Measurements from ENCODE around the gene GEMIN8.
A peak's percentile ranks its signal among the peaks of the same experiment; 100 is the strongest.

GEMIN8 gene

DNA sequence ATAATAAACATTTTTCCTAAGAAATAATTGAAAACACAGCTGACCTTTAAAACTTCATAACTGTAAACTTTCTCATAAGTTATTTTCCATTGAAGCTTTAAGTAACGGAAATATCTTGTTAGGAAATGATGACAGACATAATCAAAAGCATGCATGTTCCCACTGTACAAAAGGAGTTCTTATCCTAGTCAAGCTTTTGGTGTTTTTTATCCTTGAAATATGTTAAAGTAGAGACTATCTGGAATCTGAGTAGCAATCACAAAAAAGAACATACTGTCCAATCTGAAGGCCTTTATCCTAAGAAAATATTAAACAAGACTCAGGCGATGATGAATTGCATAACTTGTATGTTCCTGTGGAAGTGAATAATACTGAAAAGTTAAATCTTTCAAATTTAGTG lies 14.4 kb downstream of the GEMIN8 start:
- no peak for DNase-seq

GRCh38 chrX:14014526-14014925 lies 15.2 kb downstream of the GEMIN8 start:
- DNase-seq: no peak

- DNase-seq: no peak
These were observed 16.6 kb downstream of the GEMIN8 start for GRCh38 chrX:14013054-14013453.

- no peak for DNase-seq
These were observed 19.1 kb downstream of the GEMIN8 start for GRCh38 chrX:14010566-14010965.

GRCh38 chrX:14006540-14006939 lies 23.2 kb downstream of the GEMIN8 start:
- no peak for DNase-seq

DNA sequence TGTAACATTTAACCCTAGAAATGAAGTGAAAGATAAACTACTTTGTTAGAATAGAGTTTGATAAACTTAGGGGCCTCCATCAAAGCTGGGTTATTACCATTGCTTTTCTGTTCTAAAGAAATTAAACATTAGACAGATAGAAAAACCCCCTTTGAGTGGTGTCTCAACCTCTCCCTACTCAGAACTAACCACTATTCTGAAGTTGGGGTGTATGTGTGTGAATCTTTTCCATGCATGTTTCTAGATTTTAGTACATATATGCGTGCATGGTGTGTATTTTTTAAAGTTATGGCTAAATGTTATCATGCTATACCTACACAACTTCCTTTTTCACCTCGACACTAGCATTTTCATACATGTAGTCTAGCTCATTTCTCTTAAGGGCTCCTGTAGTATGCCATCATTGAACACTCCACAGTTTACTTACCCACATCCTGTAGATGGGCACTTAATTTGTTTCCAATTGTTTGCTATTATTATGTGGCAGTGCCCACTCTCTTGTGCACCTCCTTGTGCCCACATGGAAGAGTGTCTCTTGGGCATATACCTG lies 25.7 kb downstream of the GEMIN8 start:
- DNase-seq: no peak

DNA sequence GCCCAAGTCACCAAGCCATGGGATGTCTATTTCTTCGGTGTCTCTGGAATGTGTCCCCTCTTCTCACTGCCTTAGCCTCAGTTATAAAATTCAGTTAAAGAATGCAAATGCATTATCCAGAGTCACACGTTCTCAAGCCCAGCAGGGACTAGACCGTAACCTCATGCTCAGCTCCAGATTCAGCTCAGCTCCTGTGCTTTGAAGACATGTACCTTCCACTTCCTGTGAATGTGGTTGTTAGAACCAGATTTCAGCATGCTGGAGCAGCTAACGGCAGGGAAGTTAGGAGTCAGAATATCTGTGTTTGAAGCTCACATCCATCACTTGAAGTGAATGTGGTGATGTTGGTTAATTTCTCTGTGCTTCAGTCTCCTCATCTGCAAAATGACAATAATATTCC lies 26.7 kb downstream of the GEMIN8 start:
- DNase-seq: no peak

DNA sequence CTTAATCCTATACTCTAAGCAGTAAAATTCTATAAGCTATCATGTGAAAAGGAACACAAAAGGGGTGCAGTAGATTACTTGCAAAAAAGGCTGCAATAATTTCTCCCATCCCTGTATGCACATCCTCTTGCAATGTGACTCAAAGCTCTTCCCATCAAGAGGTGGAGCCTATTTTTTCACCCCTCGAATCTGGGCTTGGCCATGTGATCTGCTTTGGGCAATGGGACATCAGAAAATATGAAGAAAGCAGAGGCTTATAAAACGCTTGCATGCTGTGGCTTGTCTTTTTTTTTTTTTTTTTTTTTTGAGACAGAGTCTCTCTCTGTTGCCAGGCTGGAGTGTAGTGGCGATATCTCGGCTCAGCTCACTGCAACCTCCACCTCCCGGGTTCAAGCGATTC lies 33.0 kb downstream of the GEMIN8 start:
- DNase-seq: no peak

- DNase-seq: no peak
These were observed 35.1 kb downstream of the GEMIN8 start for GRCh38 chrX:13994536-13995080.

DNA sequence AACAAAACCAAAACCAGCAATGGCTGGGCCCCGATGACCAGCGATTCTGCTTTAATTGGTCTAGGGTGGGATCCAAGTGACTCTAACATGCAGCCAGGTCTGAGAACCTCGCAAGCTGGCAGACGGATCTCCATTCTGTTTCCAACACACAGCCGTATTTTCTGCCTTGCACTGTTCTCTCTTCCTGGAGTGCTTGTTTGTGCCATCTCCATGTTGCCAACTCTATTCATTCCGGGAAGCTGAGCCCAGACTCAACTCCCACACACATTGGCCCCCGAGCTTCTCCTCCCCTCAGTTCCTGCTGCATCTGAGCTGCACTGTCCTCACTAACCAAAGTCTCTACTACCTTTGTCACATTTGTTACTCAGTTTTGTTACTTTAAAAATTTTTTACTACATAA lies 35.6 kb downstream of the GEMIN8 start:
- no peak for DNase-seq

DNA sequence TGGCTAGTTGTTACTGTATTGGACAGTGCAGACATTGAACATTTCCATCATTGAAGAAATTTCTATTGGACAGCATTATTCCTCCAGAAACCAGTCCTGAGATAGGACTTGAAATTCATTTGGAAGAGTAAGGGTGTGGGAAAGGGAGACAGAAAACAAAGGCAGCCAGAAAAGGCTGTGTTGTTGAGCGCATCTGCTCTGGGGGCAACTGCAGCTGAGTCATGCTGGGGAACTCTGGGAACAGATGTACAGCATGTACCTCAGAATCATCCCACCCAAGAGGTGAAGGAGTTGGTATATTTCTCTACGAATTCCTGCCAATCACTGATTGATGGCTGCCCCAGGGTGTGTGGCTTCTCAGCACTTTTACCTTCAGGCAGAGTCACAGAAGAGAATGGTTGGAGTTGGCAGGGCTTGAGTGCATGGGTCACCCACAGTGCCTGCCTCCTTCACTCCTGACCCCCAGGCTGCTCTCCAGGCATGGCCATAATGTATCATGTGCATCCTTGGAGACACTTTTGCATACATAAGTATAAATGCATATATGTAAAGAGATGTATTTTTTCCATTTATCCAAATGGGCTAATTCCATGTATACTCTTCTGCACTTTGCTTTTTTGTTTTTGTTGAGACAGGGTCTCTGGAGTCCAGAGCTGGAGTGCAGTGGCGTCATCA lies 39.4 kb downstream of the GEMIN8 start:
- DNase-seq: no peak

DNA sequence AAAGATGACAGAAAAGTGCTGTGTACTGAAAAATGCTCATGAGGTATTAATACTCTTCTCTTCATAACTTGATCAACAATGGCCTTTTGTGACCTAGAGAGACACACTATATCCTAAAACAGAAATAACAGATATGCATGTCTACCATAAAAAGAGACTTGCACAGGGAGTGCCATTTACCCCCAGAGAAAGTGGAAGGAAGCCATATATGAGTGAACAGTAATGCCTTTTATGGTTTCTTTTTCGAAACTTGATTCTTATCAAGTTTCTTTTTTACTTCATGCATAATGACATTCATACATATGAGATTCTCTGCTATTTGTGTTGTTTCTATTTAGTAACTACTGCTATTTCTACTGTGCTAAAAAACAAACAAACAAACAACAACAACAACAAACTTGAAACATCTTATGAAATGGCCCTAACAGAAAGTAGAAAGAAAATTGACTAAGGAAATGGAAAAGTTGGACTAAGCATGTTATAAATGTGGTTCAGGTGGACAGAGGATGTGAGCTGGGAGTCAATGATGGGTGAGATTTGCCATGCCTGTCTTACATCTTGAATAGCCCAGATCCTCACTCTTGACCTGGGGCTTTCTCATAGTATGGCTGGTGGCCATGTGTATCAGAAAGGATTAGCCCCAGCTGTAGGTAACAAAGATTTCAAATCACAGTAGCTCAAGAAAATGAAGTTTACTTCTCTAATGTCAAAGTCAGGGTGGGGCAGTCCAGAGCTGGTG lies 43.8 kb downstream of the GEMIN8 start:
- DNase-seq: peak in 1 of 5 experiments; percentile 65

DNA sequence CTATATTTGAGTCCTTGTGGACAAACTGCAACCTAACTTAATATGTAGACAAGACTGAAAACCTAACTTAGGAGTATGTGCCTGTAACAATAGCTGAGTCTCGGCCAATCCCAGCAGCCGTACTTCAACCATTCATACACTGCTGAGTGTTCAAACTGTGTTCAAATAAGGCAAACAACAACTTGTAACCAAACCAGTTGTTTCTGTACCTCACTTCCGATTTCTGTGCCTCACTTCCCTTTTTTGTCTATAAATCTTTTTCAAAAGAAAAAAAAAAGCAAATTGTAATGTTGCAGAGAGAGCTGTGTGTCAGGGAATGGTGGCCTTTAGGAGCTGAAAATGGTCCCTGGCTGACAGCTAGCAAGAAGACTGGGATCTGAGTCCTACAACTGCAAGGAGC lies 46.0 kb downstream of the GEMIN8 start:
- no peak for DNase-seq

- no peak for DNase-seq
These were observed 61.5 kb downstream of the GEMIN8 start for GRCh38 chrX:13968198-13968597.

GRCh38 chrX:13967636-13968035 lies 62.1 kb downstream of the GEMIN8 start:
- DNase-seq: no peak

- DNase-seq: no peak
These were observed 62.9 kb downstream of the GEMIN8 start for GRCh38 chrX:13966793-13967125.

DNA sequence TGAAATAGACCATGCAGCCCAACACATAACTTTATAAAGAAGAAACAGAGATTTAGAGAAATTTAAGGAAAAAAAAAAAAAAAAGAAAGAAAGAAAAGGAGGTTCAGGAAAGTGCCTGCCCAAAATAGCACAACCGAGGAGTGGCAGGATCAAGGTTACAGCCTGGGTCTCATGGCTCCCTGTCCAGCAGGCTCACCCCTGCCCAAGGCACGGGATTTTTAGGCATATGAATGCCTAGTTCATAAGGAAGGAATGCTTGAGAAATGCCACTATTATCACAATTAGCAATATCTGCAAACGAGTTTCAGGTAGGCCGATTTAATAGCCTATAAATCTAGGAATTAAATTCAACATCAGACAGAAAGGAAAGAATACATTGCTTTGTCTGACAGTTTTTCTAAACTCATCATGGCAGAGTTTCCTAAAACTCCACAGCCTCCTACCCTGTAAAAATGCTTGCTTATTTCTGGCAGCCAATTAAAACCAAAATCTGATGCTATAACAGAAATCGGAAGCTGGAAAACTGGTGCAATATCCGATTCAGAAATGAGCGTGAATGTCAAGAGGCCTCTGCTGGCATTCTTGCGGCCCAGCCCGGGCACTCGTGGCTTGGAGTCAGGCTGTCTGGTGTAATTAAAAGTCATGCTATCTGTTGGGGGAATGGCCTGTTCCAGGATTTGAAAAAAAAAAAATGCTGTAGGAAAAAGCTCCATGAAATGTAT lies 63.5 kb downstream of the GEMIN8 start:
- no peak for DNase-seq

GRCh38 chrX:13965531-13965930 lies 64.2 kb downstream of the GEMIN8 start:
- no peak for DNase-seq

DNA sequence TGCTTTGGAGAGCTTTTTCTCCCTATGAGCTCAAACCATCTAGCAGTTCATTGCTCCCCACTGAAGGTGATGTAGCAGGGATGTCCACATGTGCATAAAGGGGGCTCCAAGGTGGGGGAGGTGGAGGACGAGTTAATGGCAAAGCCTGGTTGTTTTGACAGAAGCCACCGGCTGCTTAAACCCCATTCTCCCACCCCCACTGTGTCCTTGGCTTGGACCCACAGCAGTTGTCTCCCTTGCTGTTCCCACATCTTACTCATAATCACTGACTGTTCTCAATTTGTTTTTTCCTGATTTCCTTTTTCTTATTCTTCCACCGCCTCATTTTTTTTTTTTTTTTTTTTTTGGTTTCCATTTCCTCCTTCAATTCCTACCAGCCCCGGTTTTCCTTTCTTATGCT lies 72.7 kb downstream of the GEMIN8 start:
- DNase-seq: no peak
